HG03045 (cell line): ENCODE data around the gene POLRMT.

Source experiments
- ATAC-seq: cut with Tn5 transposase; IDR thresholded peaks from one replicate; pipeline ENCODE4 v1.9.1; 2021; ENCODE audit warnings: mild to moderate bottlenecking, moderate library complexity; ENCODE audit not compliant: unreplicated experiment

POLRMT gene

DNA sequence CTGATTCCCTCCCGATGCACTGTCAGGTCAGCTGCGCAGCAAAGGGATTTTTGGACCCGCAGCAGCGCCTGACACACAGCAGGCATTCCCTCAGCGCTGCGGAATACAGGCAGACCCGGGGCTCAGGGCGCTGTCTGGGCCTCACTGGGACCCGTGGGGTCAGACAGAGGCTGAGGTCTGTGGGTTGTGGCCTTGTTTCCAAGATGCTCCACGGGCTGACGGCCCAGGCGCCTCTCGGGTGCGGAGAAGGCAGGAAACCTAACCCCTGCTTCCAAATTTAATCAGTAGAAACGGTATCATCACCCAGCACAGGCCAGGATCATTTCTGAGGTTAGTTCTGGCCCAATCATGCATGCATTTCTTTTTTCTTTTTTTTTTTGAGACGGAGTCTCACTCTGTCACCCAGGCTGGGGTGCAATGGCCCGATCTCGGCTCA lies 30.4 kb upstream of the POLRMT start:
- no peak for ATAC-seq

DNA sequence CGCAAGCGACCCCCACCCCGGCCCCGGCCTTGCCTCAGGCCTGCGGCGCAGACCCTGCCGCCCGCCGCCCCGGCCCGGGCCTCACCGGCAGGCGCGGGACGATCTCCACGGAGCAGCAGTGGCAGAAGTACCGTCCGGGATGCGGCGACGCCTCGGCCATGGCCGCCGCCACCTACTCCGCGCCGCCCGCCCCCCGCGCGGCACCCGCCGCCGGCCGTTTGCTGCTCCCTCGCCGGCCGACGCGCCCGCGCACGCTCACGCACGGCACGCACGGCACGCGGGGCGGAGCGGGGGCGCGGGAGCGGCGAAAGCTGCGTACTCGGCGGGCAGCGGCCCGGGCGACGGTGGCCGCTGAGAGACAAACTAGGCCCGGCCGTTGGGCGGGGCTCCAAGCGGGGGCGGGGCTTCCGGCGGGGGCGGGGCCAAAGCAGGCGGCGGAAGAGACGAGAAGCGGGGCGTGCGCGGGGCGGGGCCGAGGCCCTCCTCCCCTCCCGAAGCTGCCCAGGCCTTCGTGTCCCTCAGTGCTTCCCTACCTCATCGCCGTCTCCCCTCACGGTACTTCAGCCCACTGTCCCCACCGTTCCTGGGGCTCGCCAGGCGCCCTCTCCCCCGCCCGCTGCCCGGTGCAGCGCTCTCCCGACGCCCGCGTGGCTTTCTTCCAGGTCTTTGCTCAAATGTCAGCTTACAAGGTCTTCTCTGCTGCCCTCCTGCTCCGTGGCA lies 29.8 kb upstream of the POLRMT start, which contains the start of gene RNF126:
Gene RNF126, minus strand, starts transcription at position 253 of the 720 bp plus-strand sequence. Its CDS starts 93 bp downstream, at position 160.
- peak; percentile 57 for ATAC-seq

DNA sequence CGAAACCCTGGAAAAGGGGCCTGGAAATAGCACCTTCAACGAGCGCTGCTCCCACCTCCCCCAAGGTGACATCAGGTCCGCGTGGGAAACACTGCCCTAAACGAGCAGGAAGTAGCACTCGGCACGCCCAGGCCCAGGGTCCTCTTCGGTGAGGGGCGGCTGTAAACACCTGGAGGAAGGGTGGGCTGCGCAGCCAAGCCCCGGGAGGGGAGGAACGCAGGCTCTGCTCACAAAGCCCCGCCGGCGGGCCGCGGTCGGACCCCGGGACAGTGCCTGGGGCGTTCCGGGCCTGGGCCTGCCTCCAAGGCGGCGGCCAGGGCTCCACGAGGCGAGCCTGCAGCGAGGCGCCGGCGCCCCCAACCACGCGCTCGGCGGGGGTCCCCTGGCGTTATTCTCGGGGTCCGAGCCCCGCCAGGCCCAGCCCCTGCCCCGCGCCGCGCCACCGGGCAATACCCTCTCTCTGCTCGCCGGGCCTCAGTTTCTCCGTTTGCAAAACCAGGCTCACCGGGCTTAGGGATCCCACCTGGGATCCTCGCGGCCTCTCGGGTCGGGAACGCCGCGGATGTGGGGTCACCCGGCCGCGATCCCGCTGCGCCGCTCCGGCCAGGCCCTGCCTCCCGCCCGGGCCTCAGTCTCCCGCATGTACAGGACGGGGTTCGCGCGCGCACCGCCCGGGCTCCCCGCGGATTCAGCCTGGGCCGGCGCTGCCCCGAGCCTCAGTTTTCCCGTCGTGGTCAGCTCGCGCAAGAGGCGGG lies 29.0 kb upstream of the POLRMT start:
- peak; percentile 14 for ATAC-seq

DNA sequence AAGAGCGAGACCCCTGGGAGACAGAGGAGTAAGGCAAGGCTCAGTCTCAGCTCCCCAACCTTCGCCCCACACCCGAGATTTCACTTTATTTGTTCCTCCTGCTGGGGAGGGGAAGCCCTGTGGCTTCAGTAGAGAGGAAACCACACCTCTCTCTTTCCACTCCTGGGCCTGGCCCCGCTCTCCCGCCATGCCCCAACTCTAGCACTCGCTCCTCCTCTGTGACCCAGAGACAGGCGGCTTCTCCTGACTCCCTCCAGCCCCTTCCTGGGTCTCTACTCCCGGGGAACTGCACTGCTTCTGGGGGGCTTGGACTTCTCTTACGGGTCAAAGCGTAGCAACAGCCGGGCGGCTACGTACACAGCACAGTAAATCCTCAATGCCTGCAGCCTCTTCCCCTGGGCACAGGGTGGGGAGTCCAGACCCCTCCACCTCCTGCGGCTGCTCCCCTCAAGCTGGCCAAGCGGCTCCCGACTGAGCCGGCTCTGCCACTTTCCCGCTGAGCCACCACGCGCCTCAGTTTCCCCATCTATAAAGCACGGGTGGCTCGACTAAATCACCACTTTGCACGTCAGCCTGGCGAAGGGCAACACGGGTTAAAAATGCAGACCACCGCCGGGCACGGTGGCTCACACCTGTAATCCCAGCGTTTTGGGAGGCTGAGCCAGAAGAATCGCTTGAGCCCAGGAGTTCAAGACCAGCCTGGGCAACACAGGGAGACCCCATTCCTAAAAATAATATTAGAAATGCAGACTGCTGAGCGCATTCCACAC lies 28.3 kb upstream of the POLRMT start:
- ATAC-seq = no peak

DNA sequence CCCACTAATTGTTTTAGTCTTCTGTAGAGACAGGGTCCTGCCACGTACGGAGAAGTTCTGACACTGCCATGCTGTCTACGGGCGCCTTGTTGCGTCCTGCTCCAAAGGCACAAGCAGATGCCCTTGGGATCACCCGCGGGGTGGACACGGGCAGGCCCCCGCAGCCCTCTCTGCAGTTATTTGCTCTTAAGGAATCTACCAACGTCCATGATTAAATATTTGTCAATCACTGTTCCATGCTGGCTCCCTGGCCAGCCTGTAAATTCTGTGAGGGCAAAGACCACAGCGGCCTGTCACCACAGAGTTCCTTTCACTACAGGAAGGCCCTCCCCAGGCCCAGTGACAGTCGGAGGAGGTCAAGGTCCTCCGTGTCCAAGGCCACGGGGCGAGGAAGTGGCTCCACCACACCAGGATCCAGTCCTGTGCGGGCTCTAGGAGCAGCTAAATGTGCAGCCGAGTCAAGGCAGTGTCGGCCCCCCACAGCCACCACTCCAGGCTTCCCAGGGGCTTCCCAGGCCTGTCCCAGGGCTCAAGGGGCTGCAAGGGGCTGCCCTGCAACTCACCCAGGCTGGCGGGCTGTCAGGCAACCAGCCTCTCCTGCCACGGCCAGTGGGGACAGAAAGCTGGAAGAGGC lies 27.6 kb upstream of the POLRMT start:
- ATAC-seq = no peak

DNA sequence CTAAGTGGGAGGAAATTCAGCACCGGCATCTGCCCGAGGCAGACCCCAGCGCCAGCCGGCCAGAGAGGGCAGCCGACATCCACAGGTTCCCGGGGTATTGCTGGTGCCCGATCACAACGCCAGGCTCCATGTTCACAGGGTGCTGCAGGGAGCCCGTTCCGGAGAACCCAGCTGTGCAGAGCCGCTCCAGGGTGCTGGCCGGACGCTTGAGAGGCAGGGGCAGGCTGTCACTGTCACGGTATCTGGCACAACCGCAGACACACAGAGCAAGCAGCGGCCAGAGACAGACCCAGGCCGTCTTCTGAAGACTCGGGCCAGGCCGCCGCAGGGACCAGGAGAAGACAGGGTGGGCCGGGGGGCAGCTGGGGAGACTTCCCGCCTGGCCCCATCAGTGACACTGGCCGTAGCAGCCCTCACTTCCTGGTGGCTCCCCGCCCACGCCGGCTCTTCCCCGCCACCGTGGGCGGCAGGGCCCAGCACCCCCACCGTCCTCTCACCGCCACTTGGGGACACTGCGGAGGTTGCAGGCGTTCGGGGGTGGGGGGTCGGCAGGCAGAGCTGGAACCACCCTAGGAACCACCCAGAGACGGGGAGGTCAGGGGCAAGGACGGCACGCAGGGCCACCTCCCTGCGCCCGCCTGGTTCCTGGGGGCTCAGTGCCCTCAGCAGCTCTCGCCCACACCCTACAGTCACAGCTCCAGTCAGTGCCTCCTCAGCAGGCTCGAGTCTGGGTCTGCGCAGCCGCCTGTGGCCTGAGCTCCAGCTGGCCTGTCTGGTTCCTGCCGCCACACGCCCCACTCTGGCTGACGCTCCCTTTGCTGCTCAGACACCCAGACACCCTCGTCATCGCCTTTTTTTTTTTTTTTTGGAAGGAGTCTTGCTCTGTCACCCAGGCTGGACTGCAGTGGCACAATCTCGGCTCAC lies 25.8 kb upstream of the POLRMT start:
- ATAC-seq = no peak

DNA sequence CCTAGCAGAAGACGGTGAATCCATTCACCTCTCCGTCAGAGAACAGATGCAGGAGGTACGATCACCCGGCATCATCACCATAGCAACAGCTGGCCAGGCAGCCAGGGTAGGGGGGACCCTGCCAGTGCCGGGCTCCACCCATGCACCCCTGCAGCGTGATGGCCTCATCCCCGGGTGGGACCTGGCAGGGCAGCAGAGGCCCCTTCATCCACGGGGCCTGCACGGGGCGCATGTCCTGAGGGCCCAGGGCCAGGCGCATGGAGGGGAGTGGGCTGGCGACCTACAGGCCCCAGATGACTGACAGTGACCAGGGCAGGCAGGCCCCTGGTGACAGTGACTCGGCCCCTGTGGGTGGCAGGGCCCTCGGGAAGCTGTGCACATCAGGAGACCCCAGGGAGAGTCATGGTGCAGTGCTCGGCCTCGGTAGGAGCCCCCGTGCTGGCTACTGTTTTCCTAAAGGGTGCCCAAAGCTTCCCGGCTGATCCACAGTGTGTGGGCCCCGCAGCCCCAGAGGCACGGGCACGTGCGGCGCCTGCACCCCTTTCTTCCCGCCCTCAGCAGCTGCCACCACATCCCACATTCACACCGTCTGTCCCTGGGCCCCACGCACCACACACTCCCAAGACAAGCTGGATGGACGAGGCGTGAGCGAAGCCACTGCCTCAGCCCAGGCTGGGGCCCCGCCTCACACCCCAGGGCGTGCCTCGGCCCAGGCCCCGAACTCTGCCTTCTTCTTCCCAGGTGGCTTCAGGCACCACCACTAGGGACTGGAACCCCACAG lies 24.9 kb upstream of the POLRMT start:
- ATAC-seq = no peak

DNA sequence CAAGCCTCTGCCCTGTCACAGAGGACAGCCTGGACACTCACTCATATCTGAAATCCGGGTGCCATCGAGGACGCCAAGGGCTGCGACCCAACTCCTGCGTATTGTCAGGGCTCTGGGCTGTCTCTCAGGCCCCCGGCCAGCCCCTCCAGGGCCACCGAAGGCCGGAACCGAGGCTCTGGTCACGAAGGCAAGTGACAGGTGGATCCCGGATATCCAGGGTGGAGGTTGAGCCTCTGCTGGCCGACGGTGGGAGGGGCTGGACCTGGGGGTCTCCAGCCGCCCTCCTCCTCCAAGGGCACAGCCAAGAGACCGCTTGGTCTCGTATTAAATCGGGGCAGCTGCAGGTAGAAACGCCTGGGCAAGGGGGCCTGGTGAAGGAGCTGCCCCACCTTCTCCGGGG lies 24.3 kb upstream of the POLRMT start:
- ATAC-seq = no peak

DNA sequence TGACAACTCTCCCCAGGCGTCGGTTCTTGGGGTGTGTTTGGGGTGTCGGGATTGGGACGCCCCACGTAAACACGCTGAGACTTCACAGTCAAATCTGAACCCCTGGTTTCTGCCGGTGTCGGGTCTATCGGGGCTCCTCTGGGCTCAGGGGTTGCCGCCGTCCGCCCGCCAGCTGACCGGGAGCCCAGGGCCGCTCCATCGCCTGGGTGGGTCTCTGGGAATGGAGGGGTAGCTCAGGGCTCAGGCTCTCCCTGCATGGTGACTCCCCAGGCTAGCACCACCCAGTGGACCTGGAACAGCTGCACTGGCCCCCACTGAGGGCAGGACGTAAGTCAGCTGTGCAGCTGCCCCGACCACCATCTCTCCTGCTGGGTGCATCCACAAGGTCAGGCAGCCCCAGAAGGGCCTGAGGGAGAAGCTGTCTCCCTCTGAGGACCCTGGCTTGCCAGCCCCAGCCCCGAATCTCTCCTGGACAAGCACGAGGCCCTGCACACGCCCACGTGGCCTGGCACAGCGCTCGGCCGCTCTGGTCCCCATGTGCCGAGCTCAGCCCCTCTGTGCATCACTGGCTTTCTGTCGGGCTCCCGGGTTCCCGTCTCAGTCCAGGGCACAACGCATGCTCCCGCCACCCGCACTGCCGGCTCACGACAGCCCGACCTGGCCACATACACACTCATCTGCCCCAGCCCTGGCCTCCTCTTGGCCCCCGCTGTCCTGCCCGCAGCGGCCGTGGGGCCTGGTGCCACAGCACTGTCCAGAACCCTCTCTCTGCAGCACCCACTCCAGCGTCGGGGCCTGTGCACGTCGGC lies 23.6 kb upstream of the POLRMT start:
- ATAC-seq = no peak

DNA sequence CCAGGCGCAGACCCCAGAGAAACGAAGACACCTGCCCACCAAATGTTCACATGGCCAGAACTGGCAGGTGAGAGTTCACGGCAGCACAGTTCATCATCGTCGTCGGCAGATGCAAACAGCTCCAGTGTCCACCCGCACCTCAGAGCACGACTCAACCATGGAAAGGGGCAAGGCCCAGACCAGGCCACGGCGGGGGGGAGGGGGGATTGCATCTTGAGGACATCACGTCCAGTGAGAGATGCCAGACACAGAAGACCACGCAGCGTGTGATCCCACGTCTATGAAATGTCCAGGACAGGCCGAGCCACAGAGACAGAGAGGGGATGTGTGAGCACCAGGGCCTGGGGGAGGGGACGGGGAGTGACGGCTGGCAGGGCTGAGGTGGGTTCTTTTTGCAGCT lies 22.4 kb upstream of the POLRMT start:
- ATAC-seq = no peak

DNA sequence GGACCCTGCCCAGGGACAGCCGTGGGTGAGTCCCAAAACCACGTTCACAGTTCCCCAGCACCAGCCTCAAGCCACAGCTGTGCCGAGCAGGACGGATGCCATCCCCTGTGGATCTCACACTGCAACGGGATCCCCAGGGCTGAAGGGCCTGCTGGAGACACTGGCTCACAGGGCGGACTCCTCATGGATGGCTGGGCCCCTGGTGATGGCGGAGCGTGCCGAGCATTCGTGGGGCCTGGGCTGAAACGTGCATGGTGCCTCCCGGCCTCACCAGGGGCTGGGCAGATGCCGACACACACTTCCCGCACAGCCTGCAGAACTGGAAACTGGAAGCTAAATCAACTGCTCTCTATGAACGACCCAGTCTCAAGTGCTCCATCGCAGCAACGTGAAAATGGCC lies 20.1 kb upstream of the POLRMT start:
- no peak for ATAC-seq

DNA sequence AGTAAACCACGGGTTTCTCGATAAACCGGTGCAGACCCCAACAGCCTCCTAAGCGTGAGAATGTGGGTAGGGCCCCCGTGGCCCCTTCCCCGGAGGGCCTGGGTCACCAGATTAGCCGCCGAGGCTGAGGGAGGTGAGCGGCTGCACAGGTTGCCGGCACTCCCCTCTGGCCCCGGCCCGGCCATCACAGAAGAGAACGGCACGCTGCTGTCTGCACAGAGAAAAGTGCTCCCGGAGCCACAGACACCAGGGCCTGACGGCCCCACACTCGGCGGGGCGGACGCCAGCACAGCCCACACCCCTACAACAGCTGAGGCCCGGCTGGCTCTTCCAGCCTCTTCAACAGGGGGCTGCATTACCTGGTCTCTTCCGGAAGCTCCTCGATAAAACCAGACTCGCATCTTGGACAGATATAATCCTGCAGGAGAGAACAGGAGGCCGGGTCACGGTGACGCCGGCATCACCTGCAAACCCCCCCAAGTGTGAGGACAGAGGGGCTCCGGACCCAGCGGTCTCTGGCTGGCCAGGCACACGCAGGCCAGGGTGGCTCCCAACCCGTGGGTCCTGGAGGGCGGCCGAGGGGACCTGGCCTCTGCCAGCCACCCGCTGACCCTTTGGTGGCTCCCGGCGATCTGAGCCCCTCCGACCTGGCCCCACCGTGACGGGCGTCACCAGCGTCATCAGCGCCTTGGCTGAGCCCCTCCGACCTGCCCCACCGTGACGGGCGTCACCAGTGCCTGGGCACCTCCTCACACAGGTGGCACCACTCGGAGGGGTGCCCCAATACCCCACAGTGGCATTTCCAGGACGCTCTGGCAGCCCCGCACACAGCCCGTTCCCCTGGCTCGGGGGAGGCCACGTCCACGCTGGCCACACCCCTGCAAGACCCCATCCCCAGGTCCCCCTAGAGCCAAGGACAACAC lies 19.4 kb upstream of the POLRMT start:
- ATAC-seq = no peak

DNA sequence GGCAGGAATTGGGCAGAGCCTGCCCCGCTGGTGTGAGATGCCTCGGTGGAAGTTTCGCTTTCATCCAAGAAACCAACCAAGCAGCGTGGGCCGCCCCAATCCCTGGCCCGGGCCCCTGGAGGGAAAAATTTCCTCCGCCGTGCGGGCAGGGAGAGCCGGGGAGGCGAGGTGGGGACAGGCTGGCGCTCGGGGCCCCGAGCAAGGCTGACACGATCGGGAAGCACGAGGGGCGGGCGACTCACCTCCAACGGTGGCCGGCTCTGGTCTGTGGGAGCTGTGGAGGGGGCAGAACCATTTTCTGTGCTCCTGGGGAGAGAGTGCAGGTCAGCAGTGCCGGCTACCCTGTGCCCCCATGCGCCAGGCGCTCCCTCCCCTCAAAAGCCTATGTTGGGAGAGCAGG lies 18.7 kb upstream of the POLRMT start:
- ATAC-seq = no peak

DNA sequence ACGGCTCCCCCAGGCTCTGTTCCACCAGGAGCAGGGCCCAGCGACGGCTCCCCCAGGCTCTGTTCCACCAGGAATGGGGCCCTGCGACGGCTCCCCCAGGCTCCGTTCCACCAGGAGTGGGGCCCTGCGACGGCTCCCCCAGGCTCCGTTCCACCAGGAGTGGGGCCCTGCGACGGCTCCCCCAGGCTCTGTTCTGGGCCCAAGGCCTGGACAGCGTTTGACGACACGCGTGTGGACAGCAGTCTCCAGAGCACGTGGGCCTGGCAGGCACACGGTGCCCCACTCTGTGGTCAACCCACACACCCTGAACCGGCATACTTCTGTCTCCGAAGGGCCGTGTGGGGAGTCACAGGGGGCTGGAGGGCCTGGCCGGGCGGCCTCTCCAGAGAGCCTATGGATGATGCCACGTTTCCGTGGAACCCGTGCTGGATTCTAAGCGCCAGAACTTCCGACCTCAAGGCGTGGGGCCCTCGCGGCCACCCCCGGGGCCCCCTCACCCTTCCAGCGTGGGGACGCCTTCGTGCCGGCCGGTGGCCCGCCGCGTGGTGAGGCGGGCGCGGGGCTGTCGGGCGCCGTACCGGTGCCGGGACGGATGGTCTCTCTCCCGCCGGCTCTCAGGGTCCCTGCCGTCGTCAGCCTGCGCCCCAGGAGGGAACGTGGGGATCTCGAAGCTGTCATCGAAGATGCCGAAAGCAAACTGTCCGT lies 17.9 kb upstream of the POLRMT start:
- no peak for ATAC-seq

DNA sequence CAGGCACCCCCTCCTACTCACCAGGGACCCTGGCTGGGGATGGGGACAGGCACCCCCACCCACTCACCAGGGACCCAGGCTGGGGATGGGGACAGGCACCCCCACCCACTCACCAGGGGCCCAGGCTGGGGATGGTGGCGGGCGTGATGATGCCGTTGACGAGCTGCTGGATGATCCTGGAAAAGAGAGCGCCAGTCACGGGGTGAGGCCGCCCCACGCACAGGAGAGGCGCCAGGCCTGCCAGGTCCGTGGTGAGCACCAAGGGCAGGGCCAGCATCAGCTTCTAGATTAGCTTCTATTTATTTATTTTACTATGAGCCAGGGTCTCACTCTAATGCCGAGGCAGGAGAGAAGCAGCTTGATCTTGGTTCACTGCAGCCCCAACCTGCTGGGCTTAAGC lies 16.8 kb upstream of the POLRMT start:
- ATAC-seq = no peak

DNA sequence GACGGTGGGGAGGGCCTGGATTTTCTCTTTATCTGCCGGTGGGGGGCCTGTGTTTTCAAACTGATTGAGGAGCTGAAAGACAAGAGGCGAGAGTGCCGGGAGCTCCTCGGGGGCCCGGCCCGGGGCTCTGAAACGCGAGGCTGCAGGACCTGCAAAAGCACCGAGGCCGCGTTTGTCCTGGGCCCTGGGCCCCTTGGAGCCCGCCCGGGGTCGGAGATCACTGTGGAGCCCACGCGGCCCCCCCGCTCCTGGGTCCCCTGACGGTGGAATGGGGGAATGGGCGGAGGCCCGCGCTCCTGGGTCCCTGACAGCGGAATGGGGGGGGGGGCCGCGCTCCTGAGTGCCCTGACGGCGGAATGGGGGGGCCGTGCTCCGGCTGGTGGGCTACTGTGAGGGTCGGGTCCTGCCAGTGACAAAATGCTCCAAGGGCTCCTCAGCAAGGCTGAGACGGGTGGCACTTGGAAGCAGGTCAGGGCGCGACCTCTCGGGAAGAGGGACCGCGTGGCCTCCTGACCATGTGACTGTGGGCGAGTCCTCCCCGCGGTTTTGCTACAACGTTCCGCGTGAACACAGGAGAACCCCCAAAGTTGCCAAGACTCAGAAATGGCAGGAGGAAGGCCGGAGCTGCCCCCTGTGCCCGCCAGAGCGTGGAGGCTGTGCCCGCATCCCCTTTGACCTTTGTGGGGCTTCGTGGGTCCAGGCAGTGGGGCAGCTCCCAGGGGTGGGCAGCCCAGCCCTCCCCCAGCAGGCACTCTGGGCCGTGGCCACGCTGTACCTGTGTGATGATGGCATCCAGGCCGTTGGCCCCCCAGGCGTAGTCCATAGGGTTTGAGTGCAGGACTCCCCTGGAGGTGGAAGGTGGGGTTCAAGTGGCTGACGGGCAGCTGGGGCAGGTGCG lies 15.8 kb upstream of the POLRMT start:
- ATAC-seq = no peak
